ENCODE results near the gene PDGFB. TPM values are rescaled to one million over a fixed set of nuclear protein-coding genes. Genes with fewer than 3 reads are reported as not detected.
A peak's percentile ranks its signal among the peaks of the same experiment; 100 is the strongest.

PDGFB gene
- total and polyA plus RNA-seq, 9 of the 15 experiments (the other 6 are each of a cell fraction or from before 2014, with no cell fraction given), result 0.07 to 4.0 (median 0.48) TPM; not detected in 1

DNA sequence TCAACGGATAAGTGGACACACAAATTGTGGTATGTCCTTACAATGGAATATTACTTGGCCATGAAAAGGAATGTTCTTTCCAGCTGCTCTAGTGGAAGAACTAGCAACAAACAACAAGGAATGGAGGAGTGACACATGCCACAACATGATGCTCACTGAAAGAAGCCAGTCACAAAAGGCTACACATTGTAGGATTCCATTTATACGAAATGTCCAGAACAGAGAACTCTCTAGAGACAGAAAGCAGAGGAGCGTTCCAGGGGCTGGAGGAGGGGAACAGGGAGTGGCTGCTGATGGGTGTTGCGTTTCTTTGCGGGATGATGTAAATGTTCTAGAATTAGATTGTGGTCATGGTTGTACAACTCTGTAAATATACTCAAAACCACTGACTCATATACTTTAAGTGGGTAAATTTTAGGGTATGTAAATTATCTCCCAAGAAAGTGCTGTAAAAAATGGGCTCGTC is 32.4 kb upstream of the PDGFB start:
- no peaks in the 10 kb centered on the region for H3K9me3 ChIP-seq (replicated peaks; ENCODE audit: control insufficient read depth, insufficient read depth, low read depth, low read length)
- H3K36me3 ChIP-seq (ENCODE audit: control insufficient read depth, insufficient read depth, low read length), result no peaks in the 10 kb centered on the region
- WGBS (ENCODE audit: insufficient coverage, low coverage, missing lambda C conversion rate), result 51% methylated on average over 6 of the region's 6 CpGs
- H3K4me1 ChIP-seq (replicated peaks in 1 of 2; ENCODE audit: control insufficient read depth in 2 of 2, insufficient read depth in 2 of 2, low read length in 2 of 2), result peaks cover 17 to 40% of the 10 kb centered on the region in 2 experiments; a peak in 4 of 5 replicates
- no peak for DNase-seq (ENCODE audit: extremely low read depth in 1 of 4, low spot score in 3 of 4)
- H3K79me2 ChIP-seq (ENCODE audit: control insufficient read depth, insufficient read depth, low read length), result no peaks in the 10 kb centered on the region
- no peaks in the 10 kb centered on the region for H3K27me3 ChIP-seq (ENCODE audit: control insufficient read depth in 2 of 2, insufficient read depth in 2 of 2, low read length in 2 of 2)
- H4K20me1 ChIP-seq (replicated peaks; ENCODE audit: control insufficient read depth, insufficient read depth, low read length), result no peaks in the 10 kb centered on the region
- H3K27ac ChIP-seq (ENCODE audit: extremely low read depth, low read depth, low read length), result no peak overlapping the region
- no peak overlapping the region for H3K4me3 ChIP-seq
- H2AFZ ChIP-seq (ENCODE audit: low read depth, low read length), result no peak overlapping the region
- no peak overlapping the region for H3K9ac ChIP-seq (ENCODE audit: insufficient read depth in 1 of 2, low read depth in 2 of 2, low read length in 2 of 2)
- H3K9me1 ChIP-seq (ENCODE audit: control insufficient read depth, insufficient read depth, low read length), result no peaks in the 10 kb centered on the region
- in situ Hi-C loops (cut with MboI) (no loop called here), intact Hi-C loops (cut with micrococcal nuclease) (no loop called here)
- FAIRE-seq, result no peak
- CTCF ChIA-PET (ENCODE audit: low intra/inter-chr PET ratio), result no interaction called here
- no peak for ATAC-seq
- H3K4me2 ChIP-seq (ENCODE audit: insufficient read depth, low read length), result no peak overlapping the region
- POLR2A ChIA-PET, result no interaction called here
- BruUV-seq (replicated peaks), result no TSS peak
- TF ChIP-seq SMARCA5 (IDR thresholded peaks at IDR 0.05) (peak; percentile 84; the same call in 1 of the 2 replicates), PRMT5 (CRISPR knock-in tag; IDR thresholded peaks at IDR 0.05) (no peak), HDAC1 (IDR thresholded peaks at IDR 0.05) (0 out of 4 replicates have a peak, but pooled peaks of 1 of the 2 experiments have one; percentile 24), CBX1 (IDR thresholded peaks at IDR 0.05; ENCODE audit: low read depth) (0 out of 2 replicates have a peak, but pooled peaks have one; percentile 65), MXI1 (IDR thresholded peaks at IDR 0.05; ENCODE audit: low read depth, low read length) (no peak), ZNF23 (CRISPR knock-in tag; IDR thresholded peaks at IDR 0.05) (no peak), SRSF9 (IDR thresholded peaks at IDR 0.05; ENCODE audit: borderline replicate concordance, low read depth, low read length) (no peak), HIVEP1 (CRISPR knock-in tag; IDR thresholded peaks at IDR 0.05) (no peak), LEF1 (IDR thresholded peaks at IDR 0.05) (no peak), TRIM28 (IDR thresholded peaks at IDR 0.05) (peak; percentile 79), DNMT1 (IDR thresholded peaks at IDR 0.05) (no peak), BHLHE40 (IDR thresholded peaks at IDR 0.05; ENCODE audit: low read length) (no peak), ZNF589 (CRISPR knock-in tag; IDR thresholded peaks at IDR 0.05; ENCODE audit: low read depth) (no peak), ATF7 (IDR thresholded peaks at IDR 0.05) (0 out of 2 replicates have a peak, but pooled peaks have one; percentile 13), ZNF695 (CRISPR knock-in tag; IDR thresholded peaks at IDR 0.05) (no peak), STAT5B (CRISPR knock-in tag; IDR thresholded peaks at IDR 0.05) (no peak)
- TF ChIP-seq, protein P1, sequence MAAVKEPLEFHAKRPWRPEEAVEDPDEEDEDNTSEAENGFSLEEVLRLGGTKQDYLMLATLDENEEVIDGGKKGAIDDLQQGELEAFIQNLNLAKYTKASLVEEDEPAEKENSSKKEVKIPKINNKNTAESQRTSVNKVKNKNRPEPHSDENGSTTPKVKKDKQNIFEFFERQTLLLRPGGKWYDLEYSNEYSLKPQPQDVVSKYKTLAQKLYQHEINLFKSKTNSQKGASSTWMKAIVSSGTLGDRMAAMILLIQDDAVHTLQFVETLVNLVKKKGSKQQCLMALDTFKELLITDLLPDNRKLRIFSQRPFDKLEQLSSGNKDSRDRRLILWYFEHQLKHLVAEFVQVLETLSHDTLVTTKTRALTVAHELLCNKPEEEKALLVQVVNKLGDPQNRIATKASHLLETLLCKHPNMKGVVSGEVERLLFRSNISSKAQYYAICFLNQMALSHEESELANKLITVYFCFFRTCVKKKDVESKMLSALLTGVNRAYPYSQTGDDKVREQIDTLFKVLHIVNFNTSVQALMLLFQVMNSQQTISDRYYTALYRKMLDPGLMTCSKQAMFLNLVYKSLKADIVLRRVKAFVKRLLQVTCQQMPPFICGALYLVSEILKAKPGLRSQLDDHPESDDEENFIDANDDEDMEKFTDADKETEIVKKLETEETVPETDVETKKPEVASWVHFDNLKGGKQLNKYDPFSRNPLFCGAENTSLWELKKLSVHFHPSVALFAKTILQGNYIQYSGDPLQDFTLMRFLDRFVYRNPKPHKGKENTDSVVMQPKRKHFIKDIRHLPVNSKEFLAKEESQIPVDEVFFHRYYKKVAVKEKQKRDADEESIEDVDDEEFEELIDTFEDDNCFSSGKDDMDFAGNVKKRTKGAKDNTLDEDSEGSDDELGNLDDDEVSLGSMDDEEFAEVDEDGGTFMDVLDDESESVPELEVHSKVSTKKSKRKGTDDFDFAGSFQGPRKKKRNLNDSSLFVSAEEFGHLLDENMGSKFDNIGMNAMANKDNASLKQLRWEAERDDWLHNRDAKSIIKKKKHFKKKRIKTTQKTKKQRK (IDR thresholded peaks at IDR 0.05; ENCODE audit: borderline replicate concordance, low read depth, low read length), result no peak
- TF ChIP-seq, protein P2, sequence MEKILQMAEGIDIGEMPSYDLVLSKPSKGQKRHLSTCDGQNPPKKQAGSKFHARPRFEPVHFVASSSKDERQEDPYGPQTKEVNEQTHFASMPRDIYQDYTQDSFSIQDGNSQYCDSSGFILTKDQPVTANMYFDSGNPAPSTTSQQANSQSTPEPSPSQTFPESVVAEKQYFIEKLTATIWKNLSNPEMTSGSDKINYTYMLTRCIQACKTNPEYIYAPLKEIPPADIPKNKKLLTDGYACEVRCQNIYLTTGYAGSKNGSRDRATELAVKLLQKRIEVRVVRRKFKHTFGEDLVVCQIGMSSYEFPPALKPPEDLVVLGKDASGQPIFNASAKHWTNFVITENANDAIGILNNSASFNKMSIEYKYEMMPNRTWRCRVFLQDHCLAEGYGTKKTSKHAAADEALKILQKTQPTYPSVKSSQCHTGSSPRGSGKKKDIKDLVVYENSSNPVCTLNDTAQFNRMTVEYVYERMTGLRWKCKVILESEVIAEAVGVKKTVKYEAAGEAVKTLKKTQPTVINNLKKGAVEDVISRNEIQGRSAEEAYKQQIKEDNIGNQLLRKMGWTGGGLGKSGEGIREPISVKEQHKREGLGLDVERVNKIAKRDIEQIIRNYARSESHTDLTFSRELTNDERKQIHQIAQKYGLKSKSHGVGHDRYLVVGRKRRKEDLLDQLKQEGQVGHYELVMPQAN (IDR thresholded peaks at IDR 0.05; ENCODE audit: borderline replicate concordance), result no peak
- TF ChIP-seq, protein P3, sequence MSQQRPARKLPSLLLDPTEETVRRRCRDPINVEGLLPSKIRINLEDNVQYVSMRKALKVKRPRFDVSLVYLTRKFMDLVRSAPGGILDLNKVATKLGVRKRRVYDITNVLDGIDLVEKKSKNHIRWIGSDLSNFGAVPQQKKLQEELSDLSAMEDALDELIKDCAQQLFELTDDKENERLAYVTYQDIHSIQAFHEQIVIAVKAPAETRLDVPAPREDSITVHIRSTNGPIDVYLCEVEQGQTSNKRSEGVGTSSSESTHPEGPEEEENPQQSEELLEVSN (IDR thresholded peaks at IDR 0.05; ENCODE audit: borderline replicate concordance in 1 of 2, extremely low read depth in 1 of 2, insufficient read depth in 1 of 2, insufficient read length in 1 of 2, low read depth in 1 of 2, low read length in 1 of 2, poor library complexity in 1 of 2, severe bottlenecking in 1 of 2), result no peak

All from K562 (cell line).